BJ (cell line): ENCODE results near the gene CPA2. TPM values are rescaled to one million over a fixed set of nuclear protein-coding genes. Genes with fewer than 3 reads are reported as not detected.

ENCODE experiments used
- CTCF ChIA-PET: fragments of 350-600 bp; formaldehyde crosslinking; extraction: SDS; loops from one replicate; lab custom pipeline; 2021; ENCODE audit warnings: antibody characterized with exemption, inconsistent platforms; lab: Yijun Ruan, JAX
- POLR2A ChIA-PET: fragments of 300-600 bp; sonication (Branson Sonifier 250); formaldehyde crosslinking; extraction: SDS; loops from one replicate; lab custom pipeline; 2021; ENCODE audit warnings: antibody characterized with exemption; lab: Charles Lee
- DNase-seq: peaks from one replicate; pipeline ENCODE4 v3.0.0-alpha.2; 2011; ENCODE audit warnings: low read depth
- H3K27me3 ChIP-seq: 2 replicates; pipeline ENCODE4 v1.6.0; 2011; ENCODE audit warnings: low read length; ENCODE audit not compliant: control insufficient read depth, insufficient read depth
- H3K36me3 ChIP-seq: 2 replicates; pipeline ENCODE4 v1.5.1; 2011; ENCODE audit warnings: low read length; ENCODE audit not compliant: control insufficient read depth, insufficient read depth
- H3K4me3 ChIP-seq: 2 replicates; pipeline ENCODE4 v1.5.1; 2011; ENCODE audit warnings: low read depth, mild to moderate bottlenecking, control low read depth, low read length
- CTCF ChIP-seq: IDR thresholded peaks from 2 replicates; pipeline ENCODE4 v1.5.1; 2011; ENCODE audit warnings: low read depth, mild to moderate bottlenecking, control low read depth, inconsistent platforms, low read length, moderate library complexity; ENCODE audit not compliant: insufficient read depth
- polyA plus RNA-seq: library from polyadenylated mRNA; depleted of rRNA; stranded (reverse); fragments of >200 nt; gene quantifications from 2 replicates; pipeline ENCODE4 v1.2.3, GENCODE V29; 2011; rRNA removed

Gene CPA2
- polyA plus RNA-seq, 1 experiment: not detected

- ChIA-PET CTCF (interaction anchor here (0.6 to 1.0 kb wide), 2 partner anchors 16 to 28 kb away, joined by 3 read pairs; no protein-coding TSS in a partner anchor), POLR2A (no interaction called here)
- TF ChIP-seq CTCF: no peak
- Histone ChIP-seq H3K4me3 (no peak overlapping the region), H3K36me3 (no peaks in the 10 kb centered on the region), H3K27me3 (no peaks in the 10 kb centered on the region)
- DNase-seq: no peak
Measured at GRCh38 chr7:130337410-130337971, 70.8 kb downstream of the CPA2 start.

GRCh38 chr7:130338233-130338632, 71.6 kb downstream of the CPA2 start:
- POLR2A ChIA-PET: no interaction called here
- Histone ChIP-seq H3K36me3 (no peaks in the 10 kb centered on the region), H3K27me3 (no peaks in the 10 kb centered on the region), H3K4me3 (no peak overlapping the region)
- no peak for TF ChIP-seq CTCF
- CTCF ChIA-PET: interaction anchor here (1.2 kb wide), 1 partner anchor 74 kb away, joined by 3 read pairs; no protein-coding TSS in a partner anchor
- DNase-seq: no peak

Other genes starting within 250 kb of the CPA2 start
- gene ZC3HC1, start 215.5 kb upstream of the CPA2 start, polyA plus RNA-seq: 23.2 and 24.8 TPM in 2 replicates
- gene KLHDC10, start 196.3 kb upstream of the CPA2 start, polyA plus RNA-seq: 15.9 and 23.4 TPM in 2 replicates
- gene TMEM209, start 61.5 kb upstream of the CPA2 start, polyA plus RNA-seq: 15.5 and 19.2 TPM in 2 replicates
- 0.06 TPM in 1 of 2 replicates, not detected in the other for gene SSMEM1, start 59.0 kb upstream of the CPA2 start, polyA plus RNA-seq
- 52.5 and 54.9 TPM in 2 replicates for gene CPA4, start 26.3 kb downstream of the CPA2 start, polyA plus RNA-seq
- gene CPA5, start 78.0 kb downstream of the CPA2 start, polyA plus RNA-seq: 0.06 and 0.15 TPM in 2 replicates
- gene CPA1, start 113.6 kb downstream of the CPA2 start, polyA plus RNA-seq: 0.10 TPM in 1 of 2 replicates, not detected in the other
- gene CEP41, start 174.2 kb downstream of the CPA2 start, polyA plus RNA-seq: 24.2 and 24.5 TPM in 2 replicates
- gene MEST, start 225.2 kb downstream of the CPA2 start, polyA plus RNA-seq: 122 and 133 TPM in 2 replicates